GM19193 (cell line): ENCODE data around the gene BAG3.

ENCODE experiments used
- POLR2A ChIP-seq: IDR thresholded peaks from 4 replicates; pipeline ENCODE4 v1.6.1; 2011; ENCODE audit not compliant: insufficient read depth, insufficient read length; ENCODE audit errors: extremely low read depth

Gene BAG3

GRCh38 chr10:119653209-119653608 lies 2.0 kb downstream of the BAG3 start:
- no peak for TF ChIP-seq POLR2A

GRCh38 chr10:119653916-119654315 lies 2.7 kb downstream of the BAG3 start:
- TF ChIP-seq POLR2A, result no peak

DNA sequence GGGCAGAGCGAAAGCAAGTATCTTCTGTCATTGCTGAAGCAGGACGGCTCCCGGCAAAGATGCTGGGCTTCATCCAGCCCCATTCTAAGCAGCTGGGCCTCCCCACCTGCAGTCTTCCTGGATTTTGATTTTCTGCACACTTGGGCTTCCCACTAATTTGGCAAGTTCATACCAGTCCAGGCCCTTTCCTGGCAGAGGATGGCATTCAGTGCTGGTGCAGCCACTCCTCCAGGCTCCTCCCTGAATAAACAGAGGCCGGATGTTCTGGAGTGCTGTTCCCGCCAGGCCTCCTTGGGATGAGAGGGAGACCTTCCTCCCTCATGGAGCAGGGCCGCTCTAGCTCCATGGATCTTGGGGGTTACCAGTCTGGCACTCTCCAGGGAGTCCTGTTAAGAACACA lies 3.4 kb downstream of the BAG3 start:
- no peak for TF ChIP-seq POLR2A

- no peak for TF ChIP-seq POLR2A
Measured at GRCh38 chr10:119655566-119656001, 4.4 kb downstream of the BAG3 start.

DNA sequence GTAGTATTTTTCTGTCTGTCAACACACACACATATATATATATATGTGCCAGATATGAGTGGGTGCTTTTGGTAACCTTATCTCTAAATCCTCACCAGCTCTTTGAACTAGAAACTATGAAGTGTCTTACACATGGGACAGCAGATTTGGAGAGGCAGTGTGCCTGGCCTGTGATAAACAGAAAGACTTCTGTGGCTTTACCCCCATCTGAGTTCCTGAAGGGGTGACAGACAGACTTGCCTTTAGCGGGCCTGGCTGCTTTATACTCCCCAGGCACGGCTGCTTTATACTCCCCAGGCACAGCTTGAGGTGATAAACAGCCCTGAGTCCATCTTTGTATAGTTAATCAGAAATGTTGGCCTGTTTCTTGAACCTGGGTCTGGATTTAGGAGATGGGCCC lies 5.6 kb downstream of the BAG3 start:
- no peak for TF ChIP-seq POLR2A

DNA sequence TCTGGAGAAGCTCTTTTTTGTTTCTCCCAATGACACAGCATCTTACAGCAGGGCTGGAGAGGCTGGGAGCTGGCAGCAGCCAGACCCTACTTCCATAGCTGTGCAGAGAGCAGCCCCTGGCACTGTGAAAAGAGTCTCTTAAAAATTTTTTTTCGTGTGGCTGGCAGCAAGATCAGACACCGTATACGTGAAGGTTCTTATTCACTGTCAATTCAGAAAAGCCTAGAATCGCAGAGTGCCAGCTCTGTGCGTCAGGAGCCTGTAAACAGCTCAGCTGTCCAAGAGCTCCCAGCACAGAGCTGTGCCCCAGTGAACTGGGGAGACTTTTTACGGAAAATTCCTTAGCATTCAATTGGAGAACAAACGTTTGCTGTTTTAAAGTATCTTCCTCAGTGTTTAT lies 6.5 kb downstream of the BAG3 start:
- TF ChIP-seq POLR2A, result no peak

- no peak for TF ChIP-seq POLR2A
Measured at GRCh38 chr10:119658274-119658673, 7.1 kb downstream of the BAG3 start.

DNA sequence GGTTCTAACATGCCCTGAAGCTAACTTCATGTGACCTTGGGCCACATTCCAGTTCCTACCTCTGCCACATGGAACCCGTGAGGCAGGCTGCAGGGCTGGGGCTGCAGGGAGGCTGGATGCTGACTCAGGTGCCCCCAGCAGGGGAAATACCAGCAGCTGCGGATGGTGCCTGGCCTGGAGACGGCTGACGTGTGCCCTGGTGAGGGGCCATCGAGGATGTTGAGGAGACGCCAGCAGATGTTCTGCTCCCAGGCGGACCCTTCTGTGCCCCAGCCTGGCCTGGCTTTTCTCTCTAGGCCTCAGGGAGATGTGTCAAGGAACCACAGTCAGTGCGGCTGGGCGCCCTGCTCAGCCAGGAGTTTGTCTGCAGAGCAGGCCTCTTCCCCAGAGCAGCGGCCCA lies 8.8 kb downstream of the BAG3 start:
- no peak for TF ChIP-seq POLR2A

- no peak for TF ChIP-seq POLR2A
Measured at GRCh38 chr10:119663866-119664698, 12.9 kb downstream of the BAG3 start.

- TF ChIP-seq POLR2A, result no peak
Measured at GRCh38 chr10:119665901-119666708, 14.9 kb downstream of the BAG3 start.

DNA sequence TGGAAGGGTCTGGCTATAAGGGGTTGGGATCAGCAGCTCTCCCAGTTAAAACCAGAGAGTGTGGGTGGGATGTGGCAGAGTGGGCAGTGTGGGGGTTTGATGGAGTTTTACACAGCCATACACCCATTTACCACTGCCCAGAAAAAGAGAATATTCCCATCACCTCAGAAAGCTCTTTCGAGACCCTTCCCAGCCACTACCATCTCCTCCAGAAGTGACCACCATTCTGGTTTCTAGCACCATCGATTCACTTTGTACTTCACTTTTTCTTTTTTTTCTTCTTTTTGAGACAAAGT lies 15.5 kb downstream of the BAG3 start:
- no peak for TF ChIP-seq POLR2A

GRCh38 chr10:119667562-119668328 lies 16.6 kb downstream of the BAG3 start:
- TF ChIP-seq POLR2A, result no peak

DNA sequence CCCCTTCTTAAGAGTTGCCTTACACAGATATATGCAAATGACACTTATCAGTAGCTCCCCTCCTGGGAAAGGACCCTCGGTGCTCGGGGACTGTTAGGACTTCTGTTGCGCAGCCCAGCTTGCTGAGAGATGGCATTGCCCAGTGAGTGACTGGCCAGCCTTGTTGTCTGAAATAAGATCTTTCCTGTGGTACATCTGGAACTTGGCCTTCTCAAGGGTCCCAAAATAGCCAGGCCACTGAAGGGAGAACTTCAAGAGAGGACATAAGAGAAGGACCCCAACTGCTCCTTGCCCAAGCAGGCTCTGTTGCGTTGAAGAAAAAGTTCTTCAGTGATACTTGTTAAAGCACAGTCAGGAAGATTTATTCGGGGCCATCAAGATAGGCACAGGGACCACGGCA lies 17.3 kb downstream of the BAG3 start:
- no peak for TF ChIP-seq POLR2A

DNA sequence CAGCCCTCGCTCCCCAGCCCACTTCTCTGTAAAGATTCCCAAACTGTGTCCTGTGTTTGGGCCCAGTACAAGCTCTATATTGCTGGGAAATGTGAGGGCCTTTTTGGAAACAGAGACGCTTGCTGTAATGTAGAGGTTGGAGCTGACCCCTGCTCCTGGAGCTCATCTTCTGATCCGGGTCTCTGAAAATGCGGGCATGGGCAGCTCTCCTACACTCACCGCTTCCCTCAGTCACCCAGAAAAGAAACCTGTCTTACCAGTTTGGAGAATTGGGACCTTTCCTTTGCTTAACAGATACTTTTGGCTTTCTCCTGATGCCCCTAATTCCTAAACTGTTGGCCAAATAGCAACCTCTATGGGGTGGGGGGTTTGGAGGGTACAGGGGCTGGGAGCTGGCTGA lies 18.2 kb downstream of the BAG3 start:
- no peak for TF ChIP-seq POLR2A

DNA sequence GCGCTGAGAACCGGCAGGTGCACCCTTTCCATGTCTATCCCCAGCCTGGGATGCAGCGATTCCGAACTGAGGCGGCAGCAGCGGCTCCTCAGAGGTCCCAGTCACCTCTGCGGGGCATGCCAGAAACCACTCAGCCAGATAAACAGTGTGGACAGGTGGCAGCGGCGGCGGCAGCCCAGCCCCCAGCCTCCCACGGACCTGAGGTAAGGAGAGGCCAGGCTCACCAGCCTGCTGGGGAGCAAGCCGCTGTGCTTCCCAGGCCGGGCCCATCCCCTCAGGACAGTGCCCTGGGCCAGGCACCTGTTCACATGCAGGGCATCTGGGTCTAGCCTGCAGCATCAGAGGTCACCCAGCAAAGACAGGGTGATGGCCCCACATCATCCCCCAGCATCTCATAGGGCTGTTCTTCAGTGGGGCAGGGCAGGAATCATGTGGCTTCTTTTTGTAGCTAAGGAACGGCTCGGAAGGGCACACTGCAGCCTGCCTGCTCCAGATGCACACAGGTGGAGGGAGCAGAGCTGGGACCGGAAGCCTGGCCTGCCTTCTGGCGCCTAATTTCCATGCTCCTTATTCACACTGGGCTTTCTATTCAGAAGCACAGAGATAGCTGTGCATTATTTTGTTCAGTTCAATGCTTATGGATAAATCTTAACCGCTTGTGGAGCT lies 18.9 kb downstream of the BAG3 start:
- TF ChIP-seq POLR2A, result no peak
